ENCODE data around the gene RIMBP2. TPM values are rescaled to one million over a fixed set of nuclear protein-coding genes. Genes with fewer than 3 reads are reported as not detected.

RIMBP2 gene
- total RNA-seq, 1 experiment from 2014 or later, result not detected

- TF ChIP-seq, protein P1, sequence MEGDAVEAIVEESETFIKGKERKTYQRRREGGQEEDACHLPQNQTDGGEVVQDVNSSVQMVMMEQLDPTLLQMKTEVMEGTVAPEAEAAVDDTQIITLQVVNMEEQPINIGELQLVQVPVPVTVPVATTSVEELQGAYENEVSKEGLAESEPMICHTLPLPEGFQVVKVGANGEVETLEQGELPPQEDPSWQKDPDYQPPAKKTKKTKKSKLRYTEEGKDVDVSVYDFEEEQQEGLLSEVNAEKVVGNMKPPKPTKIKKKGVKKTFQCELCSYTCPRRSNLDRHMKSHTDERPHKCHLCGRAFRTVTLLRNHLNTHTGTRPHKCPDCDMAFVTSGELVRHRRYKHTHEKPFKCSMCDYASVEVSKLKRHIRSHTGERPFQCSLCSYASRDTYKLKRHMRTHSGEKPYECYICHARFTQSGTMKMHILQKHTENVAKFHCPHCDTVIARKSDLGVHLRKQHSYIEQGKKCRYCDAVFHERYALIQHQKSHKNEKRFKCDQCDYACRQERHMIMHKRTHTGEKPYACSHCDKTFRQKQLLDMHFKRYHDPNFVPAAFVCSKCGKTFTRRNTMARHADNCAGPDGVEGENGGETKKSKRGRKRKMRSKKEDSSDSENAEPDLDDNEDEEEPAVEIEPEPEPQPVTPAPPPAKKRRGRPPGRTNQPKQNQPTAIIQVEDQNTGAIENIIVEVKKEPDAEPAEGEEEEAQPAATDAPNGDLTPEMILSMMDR (IDR thresholded peaks at IDR 0.05; ENCODE audit: unreplicated experiment), result no peak
- no peak for DNase-seq (ENCODE audit: unreplicated experiment)
- intact Hi-C loops (cut with micrococcal nuclease), result loop anchor here (5.0 kb wide), 1 partner anchor 464 kb away; no protein-coding TSS in a partner anchor
- no TSS peak for BruUV-seq (replicated peaks)
- H3K36me3 Mint-ChIP-seq (ENCODE audit: insufficient read depth, unreplicated experiment), result no peaks in the 10 kb centered on the region
- ChIA-PET POLR2A (no interaction called here), CTCF (interaction anchor here (0.9 to 3.7 kb wide), 10 partner anchors 10 to 720 kb away, joined by 3 to 34 read pairs (median 9); no protein-coding TSS in a partner anchor)
- H3K9me3 Mint-ChIP-seq (ENCODE audit: unreplicated experiment), result peaks cover 7% of the 10 kb centered on the region
- no peaks in the 10 kb centered on the region for H3K4me1 Mint-ChIP-seq (ENCODE audit: insufficient read depth, unreplicated experiment)
- H3K27ac Mint-ChIP-seq (ENCODE audit: low read depth, unreplicated experiment), result no peak overlapping the region
- no peak overlapping the region for H3K4me3 Mint-ChIP-seq (ENCODE audit: unreplicated experiment)
- peaks cover 22% of the 10 kb centered on the region for H3K27me3 Mint-ChIP-seq (ENCODE audit: insufficient read depth, unreplicated experiment)
These were observed 30.4 kb upstream of the RIMBP2 start for GRCh38 chr12:130746546-130746945.

DNA sequence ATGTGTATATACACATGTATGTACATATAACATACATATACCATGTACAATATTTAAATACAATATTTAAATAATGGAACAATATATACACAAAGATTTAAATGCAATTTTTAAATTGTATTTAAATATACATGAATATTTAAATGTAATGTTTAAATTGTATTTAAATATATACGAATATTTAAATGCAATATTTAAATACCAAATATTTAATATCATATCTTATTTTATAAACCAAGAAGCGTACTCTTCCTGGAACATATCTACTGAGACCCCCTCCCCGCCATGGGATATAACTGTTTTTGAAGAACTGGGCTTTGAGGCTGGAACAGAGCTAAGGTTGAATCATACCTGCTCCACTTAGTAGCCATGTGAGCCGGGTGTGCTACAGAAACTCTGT lies 29.8 kb upstream of the RIMBP2 start:
- ChIA-PET CTCF (interaction anchor here (1.0 to 3.3 kb wide), 4 partner anchors 111 to 719 kb away, joined by 4 to 17 read pairs (median 8); no protein-coding TSS in a partner anchor), POLR2A (no interaction called here)
- Mint-ChIP-seq H3K4me3 (ENCODE audit: unreplicated experiment) (no peak overlapping the region), H3K36me3 (ENCODE audit: insufficient read depth, unreplicated experiment) (no peaks in the 10 kb centered on the region), H3K4me1 (ENCODE audit: insufficient read depth, unreplicated experiment) (no peaks in the 10 kb centered on the region), H3K9me3 (ENCODE audit: unreplicated experiment) (peaks cover 7% of the 10 kb centered on the region), H3K27me3 (ENCODE audit: insufficient read depth, unreplicated experiment) (peaks cover 22% of the 10 kb centered on the region), H3K27ac (ENCODE audit: low read depth, unreplicated experiment) (no peak overlapping the region)
- intact Hi-C loops (cut with micrococcal nuclease), result loop anchor here (5.0 kb wide), 1 partner anchor 464 kb away; no protein-coding TSS in a partner anchor
- no TSS peak for BruUV-seq (replicated peaks)
- TF ChIP-seq, protein P1 (IDR thresholded peaks at IDR 0.05; ENCODE audit: unreplicated experiment), result no peak
- DNase-seq (ENCODE audit: unreplicated experiment), result no peak

DNA sequence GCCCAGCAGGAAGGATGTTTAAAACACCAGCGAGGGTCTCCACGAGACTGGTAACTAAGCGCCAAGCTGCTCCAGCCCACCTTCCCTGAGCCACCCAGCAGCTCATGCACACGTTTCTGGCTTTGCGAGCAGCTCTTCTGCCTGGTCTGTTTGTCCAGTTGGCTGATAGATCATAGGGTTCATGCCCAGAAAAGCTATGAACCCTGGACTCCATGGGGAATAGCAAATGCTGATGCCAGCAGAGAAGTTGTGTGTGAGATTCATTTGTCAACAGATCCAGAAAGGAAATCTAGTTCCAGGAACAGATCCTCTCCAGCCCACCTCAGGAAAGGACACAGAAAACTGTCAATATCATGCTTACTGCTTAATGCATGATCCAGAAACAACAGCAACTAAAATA lies 28.2 kb upstream of the RIMBP2 start:
- POLR2A ChIA-PET, result interaction anchor here (0.6 kb wide), 1 partner anchor 341 kb away, joined by 3 read pairs; no protein-coding TSS in a partner anchor
- intact Hi-C loops (cut with micrococcal nuclease), result no loop called here
- no TSS peak for BruUV-seq (replicated peaks)

DNA sequence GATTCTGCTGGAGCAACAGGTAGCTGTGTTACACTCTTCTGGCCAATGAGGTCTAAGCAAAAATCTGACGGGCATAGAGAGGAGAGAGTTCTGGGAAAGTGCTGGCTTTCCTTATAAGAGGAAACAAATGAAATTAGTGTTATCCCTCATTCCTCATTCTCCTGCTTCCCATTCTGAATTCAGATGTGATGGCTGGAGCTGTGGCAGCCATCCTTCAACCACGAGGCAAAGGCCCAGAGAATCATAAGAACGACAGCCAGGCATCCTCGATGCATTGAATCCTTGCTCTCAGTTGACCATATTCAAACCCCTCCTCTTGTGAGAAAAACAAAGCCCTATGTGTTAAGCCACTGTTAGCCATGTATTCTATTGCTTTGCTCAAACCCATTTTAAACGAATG lies 27.5 kb upstream of the RIMBP2 start:
- no peak for DNase-seq (ENCODE audit: unreplicated experiment)
- intact Hi-C loops (cut with micrococcal nuclease), result no loop called here
- Mint-ChIP-seq H3K4me1 (ENCODE audit: insufficient read depth, unreplicated experiment) (no peaks in the 10 kb centered on the region), H3K36me3 (ENCODE audit: insufficient read depth, unreplicated experiment) (no peaks in the 10 kb centered on the region), H3K4me3 (ENCODE audit: unreplicated experiment) (no peak overlapping the region), H3K9me3 (ENCODE audit: unreplicated experiment) (peaks cover 7% of the 10 kb centered on the region), H3K27me3 (ENCODE audit: insufficient read depth, unreplicated experiment) (peaks cover 22% of the 10 kb centered on the region), H3K27ac (ENCODE audit: low read depth, unreplicated experiment) (no peak overlapping the region)
- POLR2A ChIA-PET, result interaction anchor here (0.5 kb wide), 1 partner anchor 9 kb away, joined by 3 read pairs; no protein-coding TSS in a partner anchor
- TF ChIP-seq, protein P1 (IDR thresholded peaks at IDR 0.05; ENCODE audit: unreplicated experiment), result no peak
- CTCF ChIA-PET, result interaction anchor here (0.6 to 0.8 kb wide), 3 partner anchors 13 to 330 kb away, joined by 3 to 4 read pairs (median 3); no protein-coding TSS in a partner anchor
- BruUV-seq (replicated peaks), result no TSS peak

More for the DNA sequence above, 28.2 kb upstream of the RIMBP2 start:
- no peak overlapping the region for H3K4me3 Mint-ChIP-seq (ENCODE audit: unreplicated experiment)
- no peak overlapping the region for H3K27ac Mint-ChIP-seq (ENCODE audit: low read depth, unreplicated experiment)
- H3K36me3 Mint-ChIP-seq (ENCODE audit: insufficient read depth, unreplicated experiment), result no peaks in the 10 kb centered on the region
- H3K4me1 Mint-ChIP-seq (ENCODE audit: insufficient read depth, unreplicated experiment), result no peaks in the 10 kb centered on the region
- H3K9me3 Mint-ChIP-seq (ENCODE audit: unreplicated experiment), result peaks cover 7% of the 10 kb centered on the region
- TF ChIP-seq, protein P1 (IDR thresholded peaks at IDR 0.05; ENCODE audit: unreplicated experiment), result no peak
- no peak for DNase-seq (ENCODE audit: unreplicated experiment)
- CTCF ChIA-PET, result interaction anchor here (0.6 to 0.7 kb wide), 4 partner anchors 13 to 1070 kb away, joined by 3 to 4 read pairs (median 3); no protein-coding TSS in a partner anchor
- peaks cover 22% of the 10 kb centered on the region for H3K27me3 Mint-ChIP-seq (ENCODE audit: insufficient read depth, unreplicated experiment)

All from MCF 10A (cell line).